OCI-LY7 (cell line): ENCODE measurements around the gene CNOT4.

Experiments used
- CTCF ChIP-seq: fragments of 200-600 bp; sonication (generic); conservative IDR thresholded peaks from 2 replicates; pipeline ENCODE4 v1.5.1; 2014; ENCODE audit warnings: mild to moderate bottlenecking, antibody characterized with exemption, low read length, moderate library complexity, mixed read lengths
- EZH2phosphoT487 ChIP-seq: fragments of 200-600 bp; sonication (generic); IDR thresholded peaks from 2 replicates; pipeline ENCODE4 v1.6.1; 2018; ENCODE audit warnings: low read depth, borderline replicate concordance, mild to moderate bottlenecking, mixed run types, antibody characterized with exemption, low read length, moderate library complexity, mixed read lengths

DNA sequence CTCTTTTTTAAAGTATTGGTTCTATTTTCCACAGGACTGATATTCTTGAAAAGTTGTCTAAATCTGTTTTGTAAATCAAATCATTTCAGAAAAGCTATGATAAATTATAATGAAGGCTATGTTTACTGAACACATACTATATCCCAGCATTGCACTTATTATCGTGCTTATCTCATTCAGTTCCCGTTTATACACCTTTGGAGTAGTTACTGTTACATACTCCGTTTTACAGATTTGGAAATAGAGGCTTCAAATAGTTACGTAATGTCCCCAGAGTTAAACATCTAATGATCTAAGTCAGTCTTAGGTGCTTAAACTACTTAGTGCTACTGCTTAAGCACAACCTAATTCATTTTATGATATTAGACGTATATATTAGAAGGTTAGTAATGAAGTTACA is 49.0 kb upstream of the CNOT4 start:
- TF ChIP-seq CTCF (no peak), EZH2phosphoT487 (no peak)
